WTC11 (cell line): ENCODE results near the gene C17orf114.

Experiments
- ARID4B ChIP-seq: sonication (generic); formaldehyde crosslinking; IDR thresholded peaks from 2 replicates; pipeline ENCODE4 v1.8.0; 2023; ENCODE audit warnings: missing genetic modification reagents, mild to moderate bottlenecking, borderline replicate concordance
- ATF6 ChIP-seq: sonication (generic); formaldehyde crosslinking; IDR thresholded peaks from 2 replicates; pipeline ENCODE4 v1.8.1; 2023; ENCODE audit warnings: mild to moderate bottlenecking, missing genetic modification reagents
- CBFB ChIP-seq: sonication (generic); formaldehyde crosslinking; IDR thresholded peaks from 2 replicates; pipeline ENCODE4 v1.8.1; 2022; ENCODE audit warnings: mild to moderate bottlenecking, low read depth, missing genetic modification reagents
- CDX4 ChIP-seq: fragments of 250-450 bp; sonication (Bioruptor Pico); IDR thresholded peaks from 2 replicates; pipeline ENCODE4 v1.9.0; 2021; ENCODE audit warnings: moderate library complexity, mild to moderate bottlenecking, inconsistent platforms, borderline replicate concordance
- CREB1 ChIP-seq: sonication (generic); formaldehyde crosslinking; IDR thresholded peaks from 2 replicates; pipeline ENCODE4 v1.8.0; 2023; ENCODE audit warnings: mild to moderate bottlenecking, missing genetic modification reagents
- CTCF ChIP-seq: fragments of 200-600 bp; IDR thresholded peaks from 2 replicates; pipeline ENCODE4 v1.8.0; 2022; ENCODE audit warnings: antibody characterized with exemption
- E2F1 ChIP-seq: sonication (generic); formaldehyde crosslinking; IDR thresholded peaks from 2 replicates; pipeline ENCODE4 v1.8.0; 2022; ENCODE audit warnings: mild to moderate bottlenecking, missing genetic modification reagents
- ESRRA ChIP-seq: sonication (generic); formaldehyde crosslinking; IDR thresholded peaks from 2 replicates; pipeline ENCODE4 v1.8.1; 2022; ENCODE audit warnings: mild to moderate bottlenecking, missing genetic modification reagents, borderline replicate concordance
- FOXJ3 ChIP-seq: sonication (generic); formaldehyde crosslinking; IDR thresholded peaks from 2 replicates; pipeline ENCODE4 v1.9.0; 2021; ENCODE audit warnings: missing genetic modification reagents, mild to moderate bottlenecking, borderline replicate concordance
- GABPB1 ChIP-seq: sonication (generic); formaldehyde crosslinking; IDR thresholded peaks from 2 replicates; pipeline ENCODE4 v1.8.1; 2023; ENCODE audit warnings: mild to moderate bottlenecking, missing genetic modification reagents
- IRF1 ChIP-seq: sonication (generic); formaldehyde crosslinking; IDR thresholded peaks from 2 replicates; pipeline ENCODE4 v1.8.0; 2023; ENCODE audit warnings: missing genetic modification reagents
- JAZF1 ChIP-seq: fragments of 250-450 bp; sonication (Bioruptor Pico); IDR thresholded peaks from 2 replicates; pipeline ENCODE4 v1.9.0; 2021; ENCODE audit warnings: moderate library complexity, mild to moderate bottlenecking, inconsistent platforms
- MAX ChIP-seq: sonication (generic); formaldehyde crosslinking; IDR thresholded peaks from 2 replicates; pipeline ENCODE4 v1.8.0; 2022; ENCODE audit warnings: mild to moderate bottlenecking, missing genetic modification reagents
- MXD4 ChIP-seq: fragments of 250-450 bp; sonication (Bioruptor Pico); IDR thresholded peaks from 2 replicates; pipeline ENCODE4 v1.8.0; 2021; ENCODE audit warnings: mild to moderate bottlenecking, moderate library complexity, borderline replicate concordance
- MYBL2 ChIP-seq: sonication (generic); formaldehyde crosslinking; IDR thresholded peaks from 2 replicates; pipeline ENCODE4 v1.8.1; 2023; ENCODE audit warnings: mild to moderate bottlenecking, moderate library complexity, missing genetic modification reagents
- NR1H2 ChIP-seq: sonication (generic); formaldehyde crosslinking; IDR thresholded peaks from 2 replicates; pipeline ENCODE4 v1.9.0; 2021; ENCODE audit warnings: mild to moderate bottlenecking, moderate library complexity, missing genetic modification reagents
- NR2C2 ChIP-seq: sonication (generic); formaldehyde crosslinking; IDR thresholded peaks from 2 replicates; pipeline ENCODE4 v1.8.0; 2022; ENCODE audit warnings: mild to moderate bottlenecking, missing genetic modification reagents
- SMAD4 ChIP-seq: sonication (generic); formaldehyde crosslinking; IDR thresholded peaks from 2 replicates; pipeline ENCODE4 v1.8.0; 2022; ENCODE audit warnings: mild to moderate bottlenecking, missing genetic modification reagents
- STAT6 ChIP-seq: sonication (generic); formaldehyde crosslinking; conservative IDR thresholded peaks from 2 replicates; pipeline ENCODE4 v1.8.1; 2023; ENCODE audit warnings: mild to moderate bottlenecking, low read depth, missing genetic modification reagents, moderate library complexity
- TCF7 ChIP-seq: sonication (generic); formaldehyde crosslinking; IDR thresholded peaks from 2 replicates; pipeline ENCODE4 v1.8.0; 2022; ENCODE audit warnings: mild to moderate bottlenecking, low read depth, missing genetic modification reagents, moderate library complexity
- ZNF138 ChIP-seq: sonication (generic); formaldehyde crosslinking; conservative IDR thresholded peaks from 2 replicates; pipeline ENCODE4 v1.8.1; 2022; ENCODE audit warnings: mild to moderate bottlenecking, moderate library complexity, missing genetic modification reagents
- ZNF396 ChIP-seq: fragments of 250-450 bp; sonication (Bioruptor Pico); IDR thresholded peaks from 2 replicates; pipeline ENCODE4 v1.8.0; 2021; ENCODE audit warnings: mild to moderate bottlenecking, moderate library complexity, borderline replicate concordance
- ZNF512 ChIP-seq: sonication (generic); formaldehyde crosslinking; IDR thresholded peaks from 2 replicates; pipeline ENCODE4 v1.8.1; 2022; ENCODE audit warnings: missing genetic modification reagents, borderline replicate concordance

C17orf114 gene

GRCh38 chr17:4789951-4790704 is 12.0 kb downstream of the C17orf114 start (continued):
- TF ChIP-seq ZNF512 (CRISPR knock-in tag) (no peak), CTCF (peak; percentile 20; the same call in 1 of the 2 replicates), JAZF1 (no peak), CREB1 (CRISPR knock-in tag) (no peak), ZNF138 (CRISPR knock-in tag) (no peak), ZNF396 (CRISPR knock-in tag) (no peak), STAT6 (no peak), MYBL2 (peak; percentile 58; the same call in 1 of the 2 replicates), ESRRA (CRISPR knock-in tag) (peak; percentile 65; the same call in 1 of the 2 replicates), E2F1 (CRISPR knock-in tag) (no peak), ARID4B (CRISPR knock-in tag) (no peak), IRF1 (CRISPR knock-in tag) (no peak), CDX4 (CRISPR knock-in tag) (no peak), SMAD4 (no peak), MXD4 (CRISPR knock-in tag) (no peak), MAX (CRISPR knock-in tag) (no peak; the same call in 1 of the 2 replicates), ATF6 (no peak), TCF7 (CRISPR knock-in tag) (no peak), NR1H2 (CRISPR knock-in tag) (no peak), CBFB (CRISPR knock-in tag) (no peak), NR2C2 (CRISPR knock-in tag) (no peak), FOXJ3 (CRISPR knock-in tag) (no peak), GABPB1 (peak; percentile 59; the same call in 1 of the 2 replicates)
